Stimulated activated CD4-positive, alpha-beta T cell treated with anti-CD3 and anti-CD28 coated beads, Interleukin-1b, Interleukin-23, amount 100 ng/mL, for 48 hours (primary cell): ENCODE data around the gene GPRIN1.

Source experiments
- DNase-seq: peaks from one replicate; pipeline ENCODE4 v3.0.0-alpha.2; 2020

GPRIN1 gene

DNA sequence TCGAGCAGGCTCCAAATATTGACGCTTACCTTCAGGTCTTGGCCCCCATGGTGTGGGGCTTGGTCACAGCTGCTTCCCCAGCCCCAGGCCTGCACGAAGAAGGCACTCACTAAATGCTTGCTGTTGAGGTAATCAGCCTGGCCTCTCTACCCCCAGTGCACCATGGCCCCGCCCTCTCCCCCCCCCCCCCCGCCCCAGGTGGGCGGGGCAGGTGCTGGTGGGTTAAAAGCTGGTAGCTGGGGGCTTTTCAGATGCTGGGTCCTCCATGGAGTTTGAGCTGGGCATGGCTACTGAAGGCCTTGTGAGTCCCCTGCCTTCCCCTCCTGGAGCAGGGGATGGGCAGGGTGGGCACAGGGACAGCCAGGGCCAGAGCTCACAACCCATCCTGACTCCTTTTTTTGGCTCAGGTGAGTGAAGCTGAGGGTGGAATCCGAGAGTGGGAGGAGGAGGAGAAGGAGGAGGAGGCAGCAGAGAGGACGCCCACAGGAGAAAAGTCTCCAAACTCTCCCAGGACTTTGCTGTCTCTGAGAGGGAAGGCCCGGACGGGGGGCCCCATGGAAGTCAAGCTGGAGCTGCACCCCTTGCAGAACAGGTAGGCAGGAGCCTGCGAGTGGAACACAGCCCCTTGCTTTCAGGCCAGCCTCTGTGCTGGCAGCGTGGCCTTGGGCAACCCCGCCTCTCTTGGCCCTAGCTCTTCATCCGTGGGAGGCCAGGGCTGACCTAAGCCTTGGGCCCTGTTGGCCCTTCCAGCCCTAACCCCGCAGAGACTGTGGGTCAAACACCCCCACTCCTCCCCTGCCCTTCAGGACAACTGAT, 32.9 kb upstream of the GPRIN1 start:
- DNase-seq, result no peak

DNA sequence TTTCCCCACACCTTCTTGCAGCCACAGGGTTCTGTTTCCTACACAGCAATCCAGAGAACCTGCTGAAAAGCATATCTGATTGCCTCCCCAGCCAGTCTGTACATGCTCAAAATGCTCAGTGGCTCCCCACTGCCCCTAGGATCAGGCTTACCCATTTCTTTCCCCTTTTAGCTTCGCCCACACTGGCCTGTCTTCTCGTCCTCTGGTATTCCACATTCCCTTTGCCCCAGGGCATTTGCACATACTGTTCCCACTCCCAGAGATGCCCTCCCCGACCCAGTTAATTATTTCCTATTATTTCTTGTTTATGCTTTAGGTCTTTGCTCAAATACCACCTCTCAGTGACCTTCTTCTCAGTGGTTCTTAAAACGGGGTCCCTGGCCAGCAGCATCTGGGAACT, 30.7 kb upstream of the GPRIN1 start:
- no peak for DNase-seq

DNA sequence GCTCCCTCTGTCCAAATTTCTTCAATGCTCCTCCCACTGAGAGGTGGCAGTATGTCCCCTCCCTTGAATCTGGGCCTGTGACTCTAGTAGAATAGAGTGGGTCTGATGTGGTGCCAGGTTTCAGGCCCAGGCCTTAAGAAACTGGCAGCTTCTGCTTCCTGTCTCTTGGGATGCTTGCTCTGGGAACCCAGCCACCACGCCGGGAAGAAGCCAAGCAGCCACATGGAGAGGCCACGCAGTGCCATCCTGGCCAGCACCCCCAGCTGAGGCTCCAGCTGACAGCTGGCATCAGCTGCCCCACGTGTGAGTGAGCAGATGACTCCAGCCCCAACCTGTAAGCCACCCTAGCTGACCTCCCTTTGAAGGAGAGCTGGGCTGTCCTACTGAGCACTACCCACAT, 30.0 kb upstream of the GPRIN1 start:
- DNase-seq, result no peak

DNA sequence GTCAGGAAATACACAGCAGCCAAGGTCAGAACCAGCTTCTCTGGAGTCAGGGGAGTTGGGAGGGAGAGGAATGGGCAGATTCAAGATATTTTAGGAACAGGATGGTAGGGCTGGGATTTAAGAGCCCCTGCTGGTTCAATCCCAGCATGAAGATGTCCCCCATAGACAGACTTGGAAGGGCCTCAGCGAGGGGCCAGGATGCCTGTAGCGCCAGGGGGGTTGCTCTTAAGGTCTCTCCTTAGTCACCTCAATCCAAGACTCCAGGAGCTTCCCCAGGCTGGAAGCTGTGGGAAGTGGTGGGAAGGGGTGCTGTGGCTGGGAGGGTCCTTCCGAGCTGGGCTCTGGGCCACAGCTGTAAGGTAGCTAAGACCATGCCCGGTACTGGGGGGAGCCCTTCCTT, 29.3 kb upstream of the GPRIN1 start:
- DNase-seq, result no peak

DNA sequence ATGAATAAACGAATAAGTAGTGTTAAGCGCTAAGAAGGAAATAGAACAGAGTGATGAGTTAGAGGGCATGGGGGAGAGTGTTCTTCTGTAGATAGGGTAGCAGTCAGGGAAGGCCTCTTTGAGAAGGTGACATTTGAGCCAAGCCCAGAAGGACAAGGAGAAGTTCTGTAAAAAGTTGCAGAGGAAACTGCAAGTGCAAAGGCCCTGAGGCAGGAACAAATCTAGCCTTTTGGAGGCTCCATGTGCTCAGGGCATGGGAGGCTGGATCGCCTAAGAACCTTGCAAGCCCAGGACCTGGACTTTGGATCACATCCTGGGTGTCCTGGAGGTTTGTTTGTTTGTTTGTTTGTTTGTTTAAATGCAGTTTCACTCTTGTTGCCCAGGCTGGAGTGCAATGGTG, 28.5 kb upstream of the GPRIN1 start:
- DNase-seq, result no peak

DNA sequence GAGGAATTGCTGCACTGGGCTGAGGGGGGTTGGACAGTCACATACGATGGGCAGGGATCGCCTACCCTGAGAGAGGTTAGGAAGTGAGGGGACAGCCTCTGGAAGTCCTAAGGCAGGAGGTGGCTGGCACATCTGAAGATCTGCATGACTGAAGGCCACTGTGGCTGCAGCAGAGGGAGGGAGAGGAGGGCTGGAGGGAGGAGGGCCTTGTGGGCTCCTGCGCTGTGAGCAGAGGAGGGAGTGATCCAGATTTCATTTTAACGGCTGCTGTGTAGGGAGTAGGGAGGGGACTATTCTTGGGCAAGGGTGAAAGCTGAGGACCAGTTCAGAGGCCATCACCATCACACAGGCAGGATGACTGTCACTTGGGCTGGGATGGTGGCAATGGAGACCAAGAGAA, 27.6 kb upstream of the GPRIN1 start:
- DNase-seq, result no peak

DNA sequence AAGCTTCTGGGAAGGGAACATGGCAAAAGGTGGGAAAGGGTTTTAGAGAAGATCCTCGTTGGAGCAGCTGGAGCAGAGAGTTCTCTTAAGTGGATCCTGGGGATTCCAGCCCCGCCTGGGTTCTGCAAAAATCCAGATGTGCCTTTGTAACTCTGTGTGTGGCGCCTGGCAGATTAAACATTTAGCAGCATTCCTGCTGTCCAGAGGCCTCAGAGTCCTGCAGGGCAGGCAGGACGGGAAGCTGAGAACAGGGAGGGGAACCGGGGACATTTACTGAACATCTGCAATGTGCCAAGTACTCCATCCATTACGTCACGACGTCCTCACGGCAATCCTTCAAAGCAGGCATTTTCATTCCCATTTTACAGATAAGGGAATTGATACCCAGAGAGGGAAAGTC, 26.5 kb upstream of the GPRIN1 start:
- no peak for DNase-seq

DNA sequence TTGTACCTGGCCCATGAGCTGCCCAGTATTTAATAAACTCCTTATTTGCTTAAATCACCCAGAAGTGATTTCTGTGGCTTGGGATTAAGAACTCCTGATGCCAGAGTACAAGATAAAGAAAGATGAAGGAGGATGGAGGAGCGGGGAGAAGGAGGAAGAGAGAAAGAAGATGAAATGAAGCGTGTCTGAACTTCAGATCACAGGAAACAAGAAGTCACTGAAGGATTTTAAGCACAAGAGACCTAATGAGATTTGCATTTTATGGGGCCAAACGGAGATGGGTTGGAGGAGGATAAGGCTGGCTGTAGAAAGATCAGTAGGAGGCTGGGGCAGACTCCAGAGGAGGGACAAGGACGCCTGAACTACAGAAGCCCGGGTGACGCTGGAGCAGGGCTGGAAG, 23.6 kb upstream of the GPRIN1 start:
- no peak for DNase-seq

DNA sequence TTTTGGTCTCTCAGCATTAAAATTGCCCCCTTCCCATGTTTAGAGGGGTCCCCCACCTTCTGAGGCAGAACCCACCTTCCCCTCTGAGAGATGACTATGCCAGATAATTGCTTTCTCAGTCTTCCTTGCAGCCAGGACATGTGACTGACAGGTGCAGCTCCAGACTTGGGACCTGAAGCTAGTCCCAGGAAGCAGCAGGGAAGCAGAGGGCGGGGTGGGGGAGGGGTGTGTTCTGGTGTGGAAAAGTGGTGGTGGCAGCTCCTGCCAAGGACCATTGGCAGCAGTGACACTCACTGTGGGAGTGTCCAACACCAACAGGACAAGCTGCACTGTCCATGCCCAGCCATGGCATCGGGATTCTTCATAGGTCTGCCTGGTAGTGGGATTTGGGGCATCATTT, 22.8 kb upstream of the GPRIN1 start:
- no peak for DNase-seq

DNA sequence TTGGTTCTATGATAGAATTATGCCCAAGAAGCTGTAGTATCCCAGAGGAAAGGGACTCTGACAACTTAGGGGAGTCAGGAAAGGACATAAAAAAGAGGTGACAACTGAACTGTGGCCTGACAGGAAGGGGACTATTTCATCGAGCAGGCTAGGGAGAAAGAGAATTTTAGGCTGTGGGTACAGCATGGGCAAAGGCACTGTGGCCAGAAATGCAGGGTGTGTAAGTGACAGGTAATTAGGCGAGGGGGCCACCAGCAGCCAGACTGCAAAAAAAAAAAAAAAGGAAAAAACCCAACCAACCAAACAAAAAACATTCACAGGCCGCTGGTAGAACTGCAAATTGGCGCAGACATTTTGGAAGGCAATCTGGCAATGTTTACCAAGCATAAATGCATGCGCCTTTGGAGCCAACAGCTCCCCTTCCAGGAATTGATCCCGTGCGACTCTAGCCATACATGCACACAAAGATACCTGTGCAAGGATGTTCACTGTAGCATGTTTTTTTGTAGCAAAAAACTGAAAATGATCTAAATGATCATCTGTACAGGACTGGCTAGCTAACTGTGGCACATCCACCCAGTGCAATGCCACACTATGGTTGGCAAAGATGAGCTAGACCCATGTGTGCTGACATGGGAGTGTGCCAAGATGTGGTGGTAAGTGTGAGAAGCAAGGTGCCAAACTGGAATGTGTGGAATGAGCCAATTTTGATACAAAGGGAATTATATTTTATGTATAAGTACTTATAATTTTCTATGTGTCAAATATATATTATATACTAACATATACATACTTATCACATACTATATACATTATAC, 21.6 kb upstream of the GPRIN1 start:
- DNase-seq, result no peak

DNA sequence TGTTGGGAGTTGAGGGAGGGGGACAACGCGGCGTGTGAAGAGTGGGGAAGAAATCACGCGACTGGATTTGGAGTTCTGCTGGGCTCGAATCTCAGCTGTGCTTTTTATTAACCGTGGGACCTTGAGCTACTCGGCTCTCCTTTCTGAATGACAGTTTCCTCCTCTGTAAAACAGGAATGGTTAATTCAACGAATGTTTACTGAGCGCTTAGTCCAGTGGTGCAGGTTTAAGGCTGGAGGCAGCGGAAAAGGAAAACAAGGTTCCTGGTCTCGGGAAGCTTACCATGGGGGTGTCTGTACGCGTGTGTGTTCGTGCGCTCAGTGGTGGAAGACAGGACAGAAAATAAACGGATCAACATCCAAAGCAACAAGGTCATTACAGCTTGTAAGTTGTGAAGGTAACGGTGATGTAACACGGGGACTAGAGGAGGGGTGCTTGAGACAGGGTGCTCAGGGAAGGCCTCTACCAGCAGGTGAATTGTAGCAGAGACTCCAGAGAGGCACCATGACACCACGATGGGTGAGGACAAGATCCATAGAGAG, 20.8 kb upstream of the GPRIN1 start:
- no peak for DNase-seq

DNA sequence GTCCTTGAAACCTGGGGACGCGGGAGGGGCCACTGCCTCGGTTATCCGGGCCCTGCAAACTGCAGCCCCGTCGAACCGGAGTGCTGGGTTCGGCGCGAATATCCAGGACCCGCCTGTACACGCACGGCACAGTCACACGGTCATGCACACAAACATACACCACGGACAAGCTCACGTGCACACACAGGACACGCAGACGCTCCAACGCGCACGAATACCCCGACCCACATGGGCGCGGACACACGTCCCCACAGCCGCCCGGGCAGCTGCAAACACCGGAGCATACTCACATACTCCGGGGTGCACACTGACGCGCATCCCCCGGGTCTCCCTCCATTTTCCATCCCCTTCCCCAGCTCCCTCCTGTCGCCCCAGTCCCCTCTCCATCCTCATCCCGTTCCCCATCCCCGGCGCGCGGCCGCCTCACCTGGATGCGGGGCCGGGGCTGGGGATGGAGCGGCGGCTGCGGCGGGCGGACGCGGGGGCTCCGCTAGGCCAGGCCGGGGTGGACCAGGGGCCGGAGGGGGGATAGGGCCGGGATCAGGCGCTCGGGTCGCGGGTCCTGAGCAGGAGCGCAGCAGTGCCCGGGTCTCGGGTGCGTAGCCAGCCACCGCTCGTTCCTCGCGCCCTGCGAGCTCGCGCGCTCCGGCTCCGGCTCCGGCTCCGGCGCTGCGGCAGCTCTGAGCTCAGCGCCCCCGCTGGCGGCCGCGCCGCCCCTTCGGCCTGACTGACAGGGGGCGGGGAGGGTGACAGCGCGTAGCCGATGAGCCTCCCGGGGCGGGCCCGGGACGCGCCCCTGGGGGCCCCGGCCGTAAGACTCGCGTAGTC, 20.1 kb upstream of the GPRIN1 start, which contains the start of the genes EIF4E1B and SNCB:
EIF4E1B (plus strand) TSS at position 823 of the 828 bp plus-strand sequence. CDS start 12,113 bp downstream, outside the sequence.
SNCB (minus strand) TSS at position 682 of the 828 bp plus-strand sequence. CDS start 880 bp downstream, outside the sequence.
- DNase-seq, result peak; percentile 54

DNA sequence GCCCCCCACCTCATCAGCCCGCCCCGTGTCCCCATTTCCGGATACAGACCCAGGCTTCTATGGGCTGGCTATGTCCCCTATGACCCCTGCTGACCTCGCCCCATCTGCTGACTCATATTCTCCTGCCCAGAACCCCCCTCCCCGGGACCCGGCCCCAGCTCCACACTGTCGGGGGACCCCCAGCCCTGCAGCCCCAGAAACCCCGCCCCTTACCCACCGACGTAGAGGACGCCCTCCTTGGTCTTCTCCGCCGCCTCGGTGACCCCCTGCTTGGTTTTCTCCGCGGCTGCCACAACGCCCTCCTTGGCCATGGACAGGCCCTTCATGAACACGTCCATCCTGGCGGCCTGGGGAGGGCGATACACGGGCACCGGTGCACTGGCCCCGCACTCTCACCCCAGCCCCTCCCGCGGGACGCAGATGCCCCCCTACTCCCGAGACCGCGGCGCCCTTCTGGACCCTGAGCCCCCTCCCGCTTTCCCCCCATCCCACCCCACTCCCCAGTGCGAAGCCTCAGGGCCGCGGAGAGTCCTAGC, 19.4 kb upstream of the GPRIN1 start:
- no peak for DNase-seq

DNA sequence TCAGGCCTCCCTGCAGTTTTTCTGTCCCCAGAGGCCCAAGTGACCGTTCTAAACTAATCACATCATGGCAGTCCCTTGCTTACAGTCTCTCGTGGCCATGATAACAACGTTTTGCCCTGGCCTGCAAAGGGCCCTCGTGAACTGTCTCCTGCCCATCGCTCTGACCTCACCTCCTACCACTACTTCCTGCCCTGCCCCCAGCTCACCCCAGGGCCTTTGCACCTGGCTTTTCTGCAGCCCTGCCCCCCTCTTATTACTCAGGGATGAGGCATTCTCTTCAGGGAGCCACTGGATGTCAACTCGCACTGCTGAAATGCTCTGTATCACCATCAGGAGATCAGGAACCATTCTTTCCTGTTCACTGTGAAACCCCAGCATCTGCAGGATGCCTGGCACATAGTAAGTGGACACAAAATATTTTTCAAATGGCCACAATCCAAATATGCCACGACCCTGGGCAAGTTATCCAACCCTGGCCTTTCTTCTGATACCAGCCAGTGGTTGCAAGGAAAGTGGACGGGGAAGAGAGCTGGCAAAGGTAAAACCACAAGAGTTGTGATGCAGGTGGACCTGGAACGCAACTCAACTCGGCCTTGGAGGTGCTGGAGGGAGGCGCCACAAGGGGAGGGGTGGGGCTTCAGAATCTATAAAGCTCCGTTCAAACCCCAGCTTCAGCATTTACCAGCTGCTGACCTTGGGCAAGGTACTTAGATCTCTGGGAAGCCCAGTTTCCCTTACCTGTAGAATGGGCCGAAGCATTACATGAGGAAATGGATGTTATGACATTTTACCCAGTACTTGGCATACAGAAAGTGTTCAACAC, 18.7 kb upstream of the GPRIN1 start:
- no peak for DNase-seq

DNA sequence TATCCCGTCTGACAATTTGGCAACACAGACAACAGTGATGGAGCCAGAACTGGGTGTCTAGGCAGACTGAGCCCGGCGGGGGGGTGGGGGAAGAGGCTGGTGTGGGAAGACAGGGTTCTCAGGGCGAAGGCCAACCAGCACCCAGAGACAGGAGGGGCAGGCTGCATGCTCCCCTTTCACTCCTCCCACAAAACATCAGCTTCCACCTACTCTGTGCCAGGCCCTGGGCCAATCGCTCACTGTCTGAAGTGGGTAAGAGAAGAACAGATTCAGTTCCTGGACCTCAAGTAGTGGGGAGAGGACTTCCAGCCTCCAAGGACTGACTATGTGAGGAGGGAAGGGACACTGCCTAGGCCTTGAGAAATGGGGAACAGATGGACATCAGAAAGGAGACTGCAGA, 17.6 kb upstream of the GPRIN1 start:
- no peak for DNase-seq

DNA sequence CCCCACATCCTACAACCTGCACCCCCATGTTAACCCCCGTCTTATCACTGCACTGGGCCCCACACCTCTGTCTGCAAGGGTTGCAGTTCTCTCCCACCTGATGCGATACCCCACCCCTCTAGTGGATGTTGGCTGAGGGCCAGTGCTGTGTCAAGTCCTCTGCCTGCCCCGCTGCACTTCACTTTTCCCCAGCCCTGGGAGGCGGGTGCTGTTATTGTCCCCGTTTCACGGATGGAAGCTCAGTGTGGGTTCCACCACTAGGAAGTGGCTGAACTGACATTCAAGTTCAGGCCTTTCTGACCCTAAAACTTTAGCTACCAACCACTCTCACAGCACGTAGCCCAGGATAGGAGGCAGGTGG, 16.9 kb upstream of the GPRIN1 start:
- DNase-seq, result no peak

DNA sequence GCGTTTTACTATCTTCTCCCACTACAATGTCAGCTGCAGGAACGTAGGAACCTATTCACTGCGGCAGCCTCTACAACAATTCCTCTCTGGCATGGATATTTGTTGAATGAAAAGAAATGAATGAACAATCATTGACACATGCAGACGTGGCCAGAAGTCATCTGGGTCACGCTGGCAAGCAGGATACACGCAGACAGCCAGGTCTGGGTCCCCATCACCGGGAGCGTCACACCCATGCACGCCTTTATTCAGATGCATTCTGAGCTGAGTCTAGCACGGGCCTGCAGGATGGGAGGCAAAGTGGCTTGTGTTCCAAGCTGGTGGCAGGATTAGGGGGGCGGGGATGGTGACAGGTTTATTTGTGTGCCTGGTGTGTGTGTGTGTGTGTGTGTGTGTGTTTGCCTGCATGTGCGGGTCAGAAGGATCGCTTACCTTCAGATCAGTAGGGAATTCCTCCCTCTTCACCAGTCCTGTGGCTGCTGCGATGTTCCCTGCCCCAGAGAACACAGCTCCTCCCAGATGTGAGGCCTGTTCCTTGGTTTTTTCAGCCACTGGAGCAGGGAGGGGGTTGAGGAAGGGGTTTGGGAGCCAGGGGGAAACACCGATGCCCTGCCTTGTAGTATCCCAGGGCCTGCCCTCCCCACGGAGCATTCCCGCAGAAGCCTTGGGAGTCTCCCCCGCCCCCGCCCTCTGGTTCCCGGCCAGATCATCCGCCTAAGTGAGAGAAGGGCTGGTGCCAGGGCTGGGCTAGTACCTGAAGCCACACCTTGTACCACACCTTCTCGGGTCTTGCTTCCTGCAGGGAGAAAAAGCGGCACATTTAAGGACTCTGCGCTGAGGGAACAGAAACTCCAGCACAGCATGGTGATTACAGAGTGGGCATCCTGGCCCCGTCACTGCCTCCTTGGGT, 16.3 kb upstream of the GPRIN1 start:
- DNase-seq, result no peak

DNA sequence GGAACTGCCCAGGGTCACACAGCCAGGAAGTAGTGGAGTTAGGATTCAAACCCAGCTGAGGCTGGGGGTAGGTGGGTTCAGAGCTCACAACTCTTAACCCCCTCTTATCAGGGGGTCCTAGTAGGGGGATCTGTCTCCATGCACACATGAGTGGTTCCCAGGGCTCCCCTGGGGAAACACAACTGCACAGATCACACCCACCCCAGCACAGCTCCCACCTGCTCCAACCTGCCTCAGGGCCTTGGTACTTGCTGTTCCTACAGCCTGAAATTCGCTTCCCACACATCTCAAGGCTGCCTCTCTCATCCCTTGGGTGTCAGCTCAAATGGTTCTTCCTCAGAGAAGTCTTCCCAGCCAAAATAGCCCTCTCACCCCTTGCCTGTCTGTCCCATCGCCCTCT, 15.6 kb upstream of the GPRIN1 start:
- DNase-seq, result no peak

DNA sequence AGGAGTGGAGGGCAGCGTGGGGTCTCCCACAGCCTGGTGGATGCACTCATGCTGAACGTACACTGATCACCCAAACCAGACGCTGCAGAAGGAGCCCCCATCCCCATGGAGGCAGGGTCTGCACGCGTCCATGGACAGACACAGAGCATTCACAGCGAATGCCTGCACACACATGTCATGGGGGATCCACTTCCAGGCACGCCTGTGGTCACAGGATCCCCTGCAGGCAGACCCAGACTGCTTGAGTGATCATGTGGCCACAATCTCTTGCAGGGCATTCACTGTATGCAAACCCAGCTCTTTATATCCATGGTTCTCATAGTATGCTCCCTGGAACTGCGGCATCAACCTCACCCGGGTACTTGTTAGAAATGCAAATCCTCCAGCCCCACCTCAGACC, 15.0 kb upstream of the GPRIN1 start:
- no peak for DNase-seq

DNA sequence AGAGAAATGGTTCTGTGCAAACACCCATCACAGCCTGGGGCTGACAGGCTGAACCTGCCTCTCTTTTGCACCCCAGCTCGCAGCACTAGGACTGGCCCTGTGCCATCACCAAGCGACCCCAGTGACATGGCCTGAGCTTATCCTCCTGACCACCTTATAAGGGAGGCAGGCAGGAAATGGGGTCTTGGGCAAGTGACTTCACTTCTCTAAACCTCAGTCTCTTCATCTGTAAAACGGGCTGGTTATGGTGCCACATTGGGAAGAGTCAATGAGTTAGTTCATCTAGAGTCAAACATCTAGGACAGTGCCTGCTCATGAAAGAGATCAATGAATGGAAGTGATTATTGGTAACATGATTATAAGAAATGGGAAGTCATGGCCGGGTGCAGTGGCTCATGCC, 14.2 kb upstream of the GPRIN1 start:
- no peak for DNase-seq

DNA sequence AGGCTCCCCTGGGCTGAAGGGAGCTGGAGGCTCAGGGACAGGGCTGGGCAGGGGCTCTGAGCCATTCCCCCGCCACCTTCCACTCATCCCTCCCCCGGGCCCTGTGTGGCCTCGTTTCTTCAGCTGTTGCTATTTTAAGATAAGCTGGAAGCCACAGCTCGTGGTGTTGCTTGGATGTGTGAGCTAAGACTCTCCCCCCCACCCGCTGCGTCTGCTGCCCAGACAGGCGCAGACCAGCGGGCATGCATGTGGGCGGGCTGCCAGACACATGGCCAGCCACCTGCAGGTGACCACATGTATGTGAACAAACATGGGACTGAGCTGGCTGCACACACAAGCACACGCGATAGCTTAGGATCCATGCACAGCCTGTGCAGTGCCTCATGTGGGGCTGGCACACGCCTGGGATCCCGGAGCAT, 11.7 kb upstream of the GPRIN1 start:
- DNase-seq, result no peak
